DMS 273 treated with DMSO at 0.1 percent for 48 hours (cell line): ENCODE measurements around the gene TRPC6.

Experiments
- DNase-seq: peaks from one replicate; lab custom pipeline; 2025; lab: John Stamatoyannopoulos, UW

The TRPC6 gene

GRCh38 chr11:101583251-101584128, at the start of gene TRPC6:
TSS of gene TRPC6 (minus strand) at chr11:101584007. CDS start at chr11:101583503, 504 bp downstream.
- no peak for DNase-seq

DNA sequence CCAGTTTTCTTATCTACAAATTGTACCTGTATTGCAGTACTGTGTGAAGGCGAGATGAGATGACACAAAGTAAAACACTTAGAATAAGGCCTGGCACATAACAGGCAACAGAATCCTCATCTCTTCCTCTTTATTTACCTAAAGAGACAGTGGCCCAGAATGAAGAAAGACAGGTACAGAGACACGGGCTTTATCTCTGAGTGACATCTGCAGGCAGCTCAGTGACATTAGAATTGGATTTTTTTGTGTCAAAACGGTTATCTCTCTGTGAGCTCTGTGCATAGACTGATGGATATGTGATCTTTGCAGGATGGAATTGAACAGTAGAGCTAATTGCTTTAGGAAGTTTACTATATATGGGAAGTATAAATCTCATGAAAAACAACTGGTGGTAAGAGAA, 36.2 kb upstream of the TRPC6 start:
- DNase-seq, result no peak

GRCh38 chr11:101618709-101619108, 34.9 kb upstream of the TRPC6 start:
- no peak for DNase-seq

DNA sequence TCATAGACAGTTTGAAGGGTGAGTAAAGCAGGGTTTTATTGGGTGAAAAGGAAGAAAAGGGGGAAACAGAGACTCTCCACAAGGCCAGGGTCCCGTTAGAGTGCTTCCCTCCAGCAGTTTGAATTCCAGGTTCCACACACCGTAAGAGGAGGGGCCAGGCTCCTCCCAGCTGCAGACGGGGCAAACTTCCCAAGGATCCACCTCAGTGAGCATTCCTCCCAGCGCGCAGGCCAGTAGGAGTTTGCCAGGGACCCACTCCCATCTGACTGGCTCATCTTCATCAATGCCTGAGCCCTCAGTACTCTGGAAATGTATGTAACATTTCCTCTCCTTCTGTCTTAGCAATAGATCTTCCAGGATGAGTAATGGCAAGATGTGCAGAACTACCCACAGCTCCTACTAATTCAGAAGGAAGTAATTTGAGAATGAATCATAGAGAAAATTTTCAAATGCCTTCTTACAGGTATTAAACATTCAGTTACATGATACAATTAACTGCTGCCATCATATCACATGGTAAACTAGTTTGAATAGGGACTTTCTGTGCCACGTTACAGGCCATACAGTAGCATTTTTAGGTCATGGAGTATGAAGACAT, 34.0 kb upstream of the TRPC6 start:
- no peak for DNase-seq

GRCh38 chr11:101612481-101612880, 28.7 kb upstream of the TRPC6 start:
- DNase-seq, result no peak

GRCh38 chr11:101600924-101601323, 17.1 kb upstream of the TRPC6 start:
- no peak for DNase-seq

- DNase-seq, result no peak
These were observed 3.2 kb upstream of the TRPC6 start for GRCh38 chr11:101586965-101587364.

GRCh38 chr11:101584655-101585054, 848 bp upstream of the TRPC6 start:
- no peak for DNase-seq

- DNase-seq, result no peak
These were observed 315 bp upstream of the TRPC6 start for GRCh38 chr11:101584129-101584515.

GRCh38 chr11:101582989-101583250, 887 bp downstream of the TRPC6 start:
- no peak for DNase-seq

- DNase-seq, result no peak
These were observed 1.4 kb downstream of the TRPC6 start for GRCh38 chr11:101582236-101582988.

DNA sequence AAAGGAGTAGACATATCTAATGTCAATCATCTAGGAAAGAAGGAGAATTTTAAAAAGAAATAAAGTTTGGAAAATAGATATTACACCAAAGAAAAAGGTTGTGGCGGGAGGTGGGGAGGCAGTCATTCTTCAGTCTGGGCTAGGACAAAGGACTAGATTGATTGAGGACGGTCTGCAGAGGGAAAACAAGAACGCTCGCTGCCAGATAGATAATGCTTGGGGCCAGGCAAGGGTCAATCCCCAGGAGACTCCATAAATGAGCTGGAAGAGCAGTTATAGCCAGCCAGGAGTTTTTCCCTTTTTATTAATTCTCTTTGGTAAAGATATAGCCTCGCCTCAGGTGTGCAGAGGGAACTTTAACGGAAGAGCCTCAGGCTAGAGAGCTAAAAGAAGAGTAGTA, 6.3 kb downstream of the TRPC6 start:
- no peak for DNase-seq

- no peak for DNase-seq
These were observed 7.4 kb downstream of the TRPC6 start for GRCh38 chr11:101576456-101576855.

DNA sequence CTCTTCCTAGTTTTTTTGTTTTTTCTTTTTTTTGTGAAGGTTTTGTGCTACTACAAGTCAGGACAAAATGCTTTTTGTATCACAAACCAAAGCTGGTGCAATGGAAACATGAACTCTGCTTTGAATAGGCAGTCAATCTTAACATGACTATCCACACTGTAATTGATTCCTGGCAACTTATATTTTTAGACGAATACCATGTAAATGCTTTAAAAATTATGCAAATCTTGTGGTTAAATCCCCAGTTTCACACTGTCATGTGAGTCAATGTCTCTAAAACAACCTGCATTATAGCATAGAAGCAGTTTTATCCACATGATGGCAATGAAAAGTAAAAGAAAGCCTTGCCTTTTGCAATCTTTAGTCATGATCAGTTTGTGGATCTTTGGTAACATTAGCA, 8.9 kb downstream of the TRPC6 start:
- no peak for DNase-seq

DNA sequence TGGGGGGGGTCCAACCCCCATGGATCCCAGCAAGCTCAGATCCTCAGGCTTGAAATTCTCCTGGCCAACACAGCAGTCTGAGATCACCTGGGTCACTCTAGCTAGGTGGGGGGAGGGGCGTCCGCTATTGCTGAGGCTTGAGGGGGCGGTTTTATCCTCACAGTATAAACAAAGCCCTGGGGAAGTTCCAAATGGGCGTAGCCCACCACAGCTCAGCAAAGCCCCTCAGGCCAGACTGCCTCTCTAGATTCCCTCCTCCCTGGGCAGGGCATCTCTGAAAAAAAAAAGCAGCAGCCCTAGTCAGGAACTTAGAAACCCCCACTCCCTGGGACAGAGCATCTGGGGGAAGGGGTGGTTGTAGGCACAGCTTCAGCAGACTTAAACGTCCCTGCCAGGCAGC, 16.7 kb downstream of the TRPC6 start:
- DNase-seq, result no peak

DNA sequence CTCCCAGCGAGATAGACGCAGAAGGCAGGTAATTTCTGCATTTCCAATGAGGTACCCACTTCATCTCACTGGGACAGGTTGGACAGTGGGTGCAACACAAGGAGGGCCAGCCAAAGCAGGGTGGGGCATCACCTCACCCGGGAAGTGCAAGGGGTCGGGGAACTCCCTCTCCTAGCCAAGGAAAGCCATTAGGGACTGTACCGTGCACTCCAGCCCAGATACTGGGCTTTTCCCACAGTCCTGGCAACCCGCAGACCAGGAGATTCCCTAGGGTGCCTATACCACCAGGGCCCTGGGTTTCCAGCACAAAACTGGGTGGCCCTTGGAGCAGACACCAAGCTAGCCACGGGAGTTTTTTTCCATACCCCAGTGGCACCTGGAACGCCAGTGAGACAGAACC, 17.2 kb downstream of the TRPC6 start:
- DNase-seq, result no peak

- DNase-seq, result no peak
These were observed 20.6 kb downstream of the TRPC6 start for GRCh38 chr11:101563166-101563565.

DNA sequence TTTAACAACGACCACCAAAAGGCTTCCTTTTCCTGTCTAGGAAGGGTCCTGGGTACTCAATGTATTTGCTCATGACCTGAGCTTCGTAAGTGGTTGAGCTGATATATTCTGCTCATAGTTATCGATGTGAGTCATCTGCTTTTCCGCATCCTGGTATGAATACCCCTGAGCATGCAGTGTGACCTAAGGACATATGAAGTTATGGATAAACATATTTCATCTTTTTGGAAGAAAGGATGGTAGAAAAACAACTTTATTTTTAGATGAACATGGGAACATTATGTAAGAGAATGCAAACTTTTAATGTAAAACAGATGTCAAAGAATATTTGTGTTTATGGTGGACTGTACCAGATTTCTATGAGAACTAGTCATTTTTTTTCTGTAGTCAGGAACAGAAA, 28.4 kb downstream of the TRPC6 start:
- no peak for DNase-seq

GRCh38 chr11:101553891-101554292, 29.9 kb downstream of the TRPC6 start:
- DNase-seq, result no peak

GRCh38 chr11:101552888-101553287, 30.9 kb downstream of the TRPC6 start:
- DNase-seq, result no peak

- no peak for DNase-seq
These were observed 55.3 kb downstream of the TRPC6 start for GRCh38 chr11:101528541-101528940.

DNA sequence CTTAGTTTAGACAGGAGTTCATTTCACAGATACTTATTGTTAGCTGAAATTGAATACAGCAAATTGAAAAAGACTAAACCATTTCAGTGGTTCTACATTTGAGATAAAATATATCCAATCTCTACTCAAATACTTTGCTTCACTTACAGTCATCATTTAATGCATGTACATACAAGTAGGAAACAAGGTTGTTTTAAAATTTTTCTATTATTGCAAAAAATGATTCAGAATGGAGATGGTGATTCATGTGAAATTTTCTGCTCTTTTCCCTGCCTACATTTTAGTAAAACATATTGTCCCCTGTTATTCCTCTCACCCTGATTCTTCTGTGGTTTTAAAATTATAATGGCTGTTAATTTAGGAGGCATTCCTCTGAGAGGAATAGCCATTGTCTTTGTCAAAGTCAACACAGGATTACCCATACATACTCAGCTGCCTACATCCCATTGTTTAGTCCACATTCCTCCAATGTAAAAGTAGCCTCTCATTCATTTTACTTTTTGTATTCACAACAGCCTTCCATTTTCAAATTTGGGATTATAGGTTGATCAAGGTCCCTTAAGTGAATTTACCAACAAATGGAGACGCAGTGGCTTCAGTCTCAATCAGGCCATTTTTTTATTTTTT, 60.1 kb downstream of the TRPC6 start:
- no peak for DNase-seq

DNA sequence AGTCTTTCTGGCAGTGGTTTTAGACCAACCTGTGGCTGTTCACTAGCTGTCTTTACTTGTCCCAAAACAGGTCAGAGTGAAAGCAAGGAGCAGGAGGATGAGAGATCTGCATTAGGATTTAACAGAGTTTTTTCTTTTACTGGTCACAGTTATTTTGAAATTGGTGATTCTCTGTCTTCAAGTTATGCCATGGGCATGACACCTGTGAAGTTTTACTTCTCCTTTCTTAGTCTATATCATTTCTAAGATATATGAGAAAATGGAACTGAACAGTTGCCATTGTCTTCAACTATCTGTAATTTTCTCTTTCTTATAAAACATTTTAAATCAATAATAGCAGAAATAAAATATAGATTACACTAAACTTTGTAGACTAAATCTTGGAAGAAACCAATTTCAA, 60.6 kb downstream of the TRPC6 start:
- no peak for DNase-seq
